ENCODE results near the gene IL7R. TPM values are rescaled to one million over a fixed set of nuclear protein-coding genes. Genes with fewer than 3 reads are reported as not detected.

The IL7R gene, protein sequence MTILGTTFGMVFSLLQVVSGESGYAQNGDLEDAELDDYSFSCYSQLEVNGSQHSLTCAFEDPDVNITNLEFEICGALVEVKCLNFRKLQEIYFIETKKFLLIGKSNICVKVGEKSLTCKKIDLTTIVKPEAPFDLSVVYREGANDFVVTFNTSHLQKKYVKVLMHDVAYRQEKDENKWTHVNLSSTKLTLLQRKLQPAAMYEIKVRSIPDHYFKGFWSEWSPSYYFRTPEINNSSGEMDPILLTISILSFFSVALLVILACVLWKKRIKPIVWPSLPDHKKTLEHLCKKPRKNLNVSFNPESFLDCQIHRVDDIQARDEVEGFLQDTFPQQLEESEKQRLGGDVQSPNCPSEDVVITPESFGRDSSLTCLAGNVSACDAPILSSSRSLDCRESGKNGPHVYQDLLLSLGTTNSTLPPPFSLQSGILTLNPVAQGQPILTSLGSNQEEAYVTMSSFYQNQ
- total RNA-seq (2022): 0.26 and 0.44 TPM in 2 replicates
- Bru-seq, nascent RNA: percentile 22 among the genes with signal in this experiment
- BruChase-seq, experiment 1, labeled RNA remaining after a 6-hour chase: percentile 27 among the genes with signal in this experiment
- percentile 17 among the genes with signal in this experiment for BruChase-seq, experiment 2, labeled RNA remaining after a 2-hour chase
- long read RNA-seq: 0 reads

DNA sequence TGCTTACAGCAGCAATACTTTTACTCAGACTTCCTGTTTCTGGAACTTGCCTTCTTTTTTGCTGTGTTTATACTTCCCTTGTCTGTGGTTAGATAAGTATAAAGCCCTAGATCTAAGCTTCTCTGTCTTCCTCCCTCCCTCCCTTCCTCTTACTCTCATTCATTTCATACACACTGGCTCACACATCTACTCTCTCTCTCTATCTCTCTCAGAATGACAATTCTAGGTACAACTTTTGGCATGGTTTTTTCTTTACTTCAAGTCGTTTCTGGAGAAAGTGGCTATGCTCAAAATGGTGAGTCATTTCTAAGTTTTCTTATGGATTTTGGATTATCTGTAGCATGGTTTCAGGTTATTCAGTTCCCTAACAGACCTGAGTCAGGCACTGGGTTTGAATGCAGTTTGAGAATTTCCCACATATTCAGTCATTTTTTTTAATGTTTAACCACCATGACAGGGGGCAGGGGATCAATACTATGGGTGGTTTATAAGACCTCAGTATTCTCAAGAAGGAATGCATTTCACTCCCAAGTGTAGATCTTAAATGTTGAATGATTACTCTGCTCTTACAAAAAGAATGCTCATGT, at the start of gene IL7R:
Gene IL7R, plus strand, starts transcription at position 127 of the 587 bp plus-strand sequence. Its CDS starts 87 bp downstream, at position 214.
- DNase-seq (ENCODE audit: unreplicated experiment): peak; percentile 14
- Mint-ChIP-seq H3K9me3 (ENCODE audit: unreplicated experiment) (no peaks in the 10 kb centered on the region), H3K4me1 (ENCODE audit: insufficient read depth, unreplicated experiment) (peaks cover 53% of the 10 kb centered on the region), H3K27ac (ENCODE audit: low read depth, unreplicated experiment) (peak within 1 kb of the TSS; percentile 4), H3K27me3 (ENCODE audit: insufficient read depth, unreplicated experiment) (no peaks in the 10 kb centered on the region), H3K4me3 (ENCODE audit: unreplicated experiment) (no peak within 1 kb of the TSS), H3K36me3 (ENCODE audit: insufficient read depth, unreplicated experiment) (no peaks in the 10 kb centered on the region)
- POLR2A ChIA-PET: no interaction called here
- CTCF ChIA-PET: no interaction called here
- intact Hi-C loops (cut with micrococcal nuclease): loop anchor here (5.0 kb wide), 1 partner anchor 85 kb away; no protein-coding TSS in a partner anchor
- BruUV-seq (replicated peaks): no TSS peak
- TF ChIP-seq, protein P1, sequence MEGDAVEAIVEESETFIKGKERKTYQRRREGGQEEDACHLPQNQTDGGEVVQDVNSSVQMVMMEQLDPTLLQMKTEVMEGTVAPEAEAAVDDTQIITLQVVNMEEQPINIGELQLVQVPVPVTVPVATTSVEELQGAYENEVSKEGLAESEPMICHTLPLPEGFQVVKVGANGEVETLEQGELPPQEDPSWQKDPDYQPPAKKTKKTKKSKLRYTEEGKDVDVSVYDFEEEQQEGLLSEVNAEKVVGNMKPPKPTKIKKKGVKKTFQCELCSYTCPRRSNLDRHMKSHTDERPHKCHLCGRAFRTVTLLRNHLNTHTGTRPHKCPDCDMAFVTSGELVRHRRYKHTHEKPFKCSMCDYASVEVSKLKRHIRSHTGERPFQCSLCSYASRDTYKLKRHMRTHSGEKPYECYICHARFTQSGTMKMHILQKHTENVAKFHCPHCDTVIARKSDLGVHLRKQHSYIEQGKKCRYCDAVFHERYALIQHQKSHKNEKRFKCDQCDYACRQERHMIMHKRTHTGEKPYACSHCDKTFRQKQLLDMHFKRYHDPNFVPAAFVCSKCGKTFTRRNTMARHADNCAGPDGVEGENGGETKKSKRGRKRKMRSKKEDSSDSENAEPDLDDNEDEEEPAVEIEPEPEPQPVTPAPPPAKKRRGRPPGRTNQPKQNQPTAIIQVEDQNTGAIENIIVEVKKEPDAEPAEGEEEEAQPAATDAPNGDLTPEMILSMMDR (IDR thresholded peaks at IDR 0.05; ENCODE audit: unreplicated experiment): no peak

DNA sequence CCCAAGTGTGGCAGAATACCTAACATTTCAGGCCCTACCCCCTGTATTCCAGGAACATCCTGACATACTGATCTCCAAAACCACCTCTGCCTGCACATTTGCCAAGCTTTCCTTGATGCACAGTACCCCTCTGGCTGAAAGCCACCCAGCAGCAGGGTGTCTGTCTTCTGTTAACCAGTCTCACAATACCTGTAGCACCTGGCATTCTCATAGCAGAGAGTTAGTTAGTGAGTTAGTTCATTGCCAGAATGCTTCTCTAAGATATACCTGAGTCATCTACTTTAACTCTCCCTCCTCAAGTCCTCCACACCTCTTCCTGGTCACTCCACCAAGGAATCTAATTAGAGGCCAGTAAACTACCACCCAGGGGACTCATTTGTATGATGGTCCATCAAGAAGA, 46.1 kb upstream of the IL7R start:
- Mint-ChIP-seq H3K27ac (ENCODE audit: low read depth, unreplicated experiment) (no peak overlapping the region), H3K36me3 (ENCODE audit: insufficient read depth, unreplicated experiment) (no peaks in the 10 kb centered on the region), H3K4me1 (ENCODE audit: insufficient read depth, unreplicated experiment) (peaks cover 5% of the 10 kb centered on the region), H3K27me3 (ENCODE audit: insufficient read depth, unreplicated experiment) (no peaks in the 10 kb centered on the region), H3K9me3 (ENCODE audit: unreplicated experiment) (no peaks in the 10 kb centered on the region), H3K4me3 (ENCODE audit: unreplicated experiment) (no peak overlapping the region)
- DNase-seq (ENCODE audit: unreplicated experiment): no peak
- TF ChIP-seq, protein P1 (IDR thresholded peaks at IDR 0.05; ENCODE audit: unreplicated experiment): no peak
- ChIA-PET CTCF (no interaction called here), POLR2A (no interaction called here)
- no TSS peak for BruUV-seq (replicated peaks)
- intact Hi-C loops (cut with micrococcal nuclease): no loop called here

DNA sequence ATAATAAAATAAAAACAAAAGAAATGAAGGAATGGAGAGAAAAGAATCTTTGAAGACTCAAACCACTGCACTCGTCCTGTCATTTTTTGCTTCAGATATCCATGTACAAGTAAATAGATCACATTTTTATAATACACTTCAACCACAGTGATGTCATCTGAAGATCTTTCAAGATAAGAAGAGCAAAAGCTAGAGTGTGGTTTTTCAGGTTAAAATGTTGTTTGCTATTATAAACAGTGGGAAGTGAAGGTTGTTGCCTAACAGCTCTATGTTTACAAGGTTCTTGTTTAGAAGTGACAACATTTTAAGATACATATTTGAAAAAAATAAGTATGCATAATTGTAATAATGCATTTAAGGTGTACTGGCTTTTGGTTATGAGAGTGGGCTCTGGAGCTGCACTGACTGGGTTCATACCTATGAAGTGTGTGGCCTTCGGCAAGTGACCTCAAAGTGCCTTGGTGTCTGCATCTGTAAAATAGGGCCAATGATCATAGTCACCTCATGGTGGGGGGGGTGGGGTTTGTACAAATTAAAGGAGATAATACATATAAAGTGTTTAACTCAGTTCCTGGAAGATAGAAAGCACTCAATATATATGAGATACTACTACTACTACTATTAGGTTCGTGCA, 45.5 kb upstream of the IL7R start:
- POLR2A ChIA-PET: no interaction called here
- Mint-ChIP-seq H3K4me3 (ENCODE audit: unreplicated experiment) (no peak overlapping the region), H3K27me3 (ENCODE audit: insufficient read depth, unreplicated experiment) (no peaks in the 10 kb centered on the region), H3K9me3 (ENCODE audit: unreplicated experiment) (no peaks in the 10 kb centered on the region), H3K36me3 (ENCODE audit: insufficient read depth, unreplicated experiment) (no peaks in the 10 kb centered on the region), H3K4me1 (ENCODE audit: insufficient read depth, unreplicated experiment) (peaks cover 5% of the 10 kb centered on the region), H3K27ac (ENCODE audit: low read depth, unreplicated experiment) (no peak overlapping the region)
- intact Hi-C loops (cut with micrococcal nuclease): no loop called here
- TF ChIP-seq, protein P1 (IDR thresholded peaks at IDR 0.05; ENCODE audit: unreplicated experiment): no peak
- CTCF ChIA-PET: no interaction called here
- no TSS peak for BruUV-seq (replicated peaks)
- no peak for DNase-seq (ENCODE audit: unreplicated experiment)

DNA sequence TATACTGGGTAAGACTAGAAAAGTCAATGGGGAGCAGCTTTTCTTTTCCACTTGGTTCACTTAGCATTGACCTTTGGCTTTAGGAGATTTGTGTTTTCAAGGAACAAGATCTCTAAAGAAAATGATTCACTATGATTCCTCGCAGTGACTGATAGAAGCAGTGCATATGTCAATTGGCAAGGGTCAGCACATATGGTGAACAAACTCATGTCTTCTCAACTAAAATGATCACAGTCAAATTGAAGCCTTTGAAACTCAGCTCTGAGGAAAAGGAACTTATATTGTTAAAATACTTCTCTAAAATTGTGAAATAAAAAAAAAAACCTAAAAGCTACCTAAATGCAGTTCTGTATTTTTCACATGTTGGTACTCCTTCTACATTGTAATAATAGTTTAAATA, 43.2 kb upstream of the IL7R start:
- H3K36me3 Mint-ChIP-seq (ENCODE audit: insufficient read depth, unreplicated experiment): no peaks in the 10 kb centered on the region
- intact Hi-C loops (cut with micrococcal nuclease): no loop called here
- BruUV-seq (replicated peaks): no TSS peak
- H3K9me3 Mint-ChIP-seq (ENCODE audit: unreplicated experiment): no peaks in the 10 kb centered on the region
- no peak overlapping the region for H3K27ac Mint-ChIP-seq (ENCODE audit: low read depth, unreplicated experiment)
- TF ChIP-seq, protein P1 (IDR thresholded peaks at IDR 0.05; ENCODE audit: unreplicated experiment): no peak
- H3K4me1 Mint-ChIP-seq (ENCODE audit: insufficient read depth, unreplicated experiment): peaks cover 5% of the 10 kb centered on the region
- H3K27me3 Mint-ChIP-seq (ENCODE audit: insufficient read depth, unreplicated experiment): no peaks in the 10 kb centered on the region
- ChIA-PET POLR2A (no interaction called here), CTCF (interaction anchor here (0.6 to 1.0 kb wide), 4 partner anchors 10 to 1018 kb away, joined by 3 to 5 read pairs (median 3); no protein-coding TSS in a partner anchor)
- no peak overlapping the region for H3K4me3 Mint-ChIP-seq (ENCODE audit: unreplicated experiment)
- DNase-seq (ENCODE audit: unreplicated experiment): no peak

Measured in MCF 10A (cell line).